Fibroblast of skin of back (primary cell): Measurements from ENCODE around the gene CBX1.
"Not testable (repeated sequence)": the region's sequence is repeated elsewhere in the genome, so short reads cannot be mapped to it uniquely, and the experiment has no call there.

ENCODE experiments used
- DNase-seq: peaks from one replicate; pipeline ENCODE4 v3.0.0-alpha.2; 2013

CBX1 gene

GRCh38 chr17:48072811-48073210, 28.5 kb downstream of the CBX1 start:
- not testable (repeated sequence) for DNase-seq

GRCh38 chr17:48071654-48072053, 29.6 kb downstream of the CBX1 start:
- DNase-seq: no peak

- DNase-seq: no peak
Measured at GRCh38 chr17:48070195-48070594, 31.1 kb downstream of the CBX1 start.

GRCh38 chr17:48068491-48068961, 32.8 kb downstream of the CBX1 start:
- peak; percentile 78 for DNase-seq

- not testable (repeated sequence) for DNase-seq
Measured at GRCh38 chr17:48067808-48068207, 33.5 kb downstream of the CBX1 start.

GRCh38 chr17:48067245-48067644, 34.0 kb downstream of the CBX1 start:
- DNase-seq: no peak

GRCh38 chr17:48066656-48067055, 34.6 kb downstream of the CBX1 start:
- DNase-seq: no peak

GRCh38 chr17:48066192-48066591, 35.1 kb downstream of the CBX1 start:
- DNase-seq: no peak

- DNase-seq: no peak
Measured at GRCh38 chr17:48064638-48065037, 36.6 kb downstream of the CBX1 start.

- no peak for DNase-seq
Measured at GRCh38 chr17:48062273-48062672, 39.0 kb downstream of the CBX1 start.

GRCh38 chr17:48060249-48060648, 41.0 kb downstream of the CBX1 start:
- no peak for DNase-seq

GRCh38 chr17:48059125-48059668, 42.1 kb downstream of the CBX1 start:
- no peak for DNase-seq

- no peak for DNase-seq
Measured at GRCh38 chr17:48058393-48059124, 42.7 kb downstream of the CBX1 start.

- DNase-seq: no peak
Measured at GRCh38 chr17:48057626-48058025, 43.7 kb downstream of the CBX1 start.

GRCh38 chr17:48056879-48057278, 44.4 kb downstream of the CBX1 start:
- DNase-seq: no peak

- DNase-seq: no peak
Measured at GRCh38 chr17:48056246-48056745, 45.0 kb downstream of the CBX1 start.

- peak; percentile 91 for DNase-seq
Measured at GRCh38 chr17:48055531-48056245, 45.6 kb downstream of the CBX1 start.

GRCh38 chr17:48054238-48055185, 46.8 kb downstream of the CBX1 start:
- peak; percentile 27 for DNase-seq

- no peak for DNase-seq
Measured at GRCh38 chr17:48053758-48054237, 47.5 kb downstream of the CBX1 start.

GRCh38 chr17:48052956-48053757, 48.1 kb downstream of the CBX1 start:
- DNase-seq: peak; percentile 61
